CD4-positive, alpha-beta T cell treated with Interleukin-12 subunit alpha and Interleukin-12 subunit beta, for 1 hour (primary cell): ENCODE results near the gene RAB3IP.

ENCODE experiments used
- DNase-seq: peaks from one replicate; pipeline ENCODE4 v3.0.0-alpha.2; 2020

The RAB3IP gene

GRCh38 chr12:69738351-69739286 is at the start of gene RAB3IP:
TSS of gene RAB3IP (plus strand) at chr12:69738860. CDS start at chr12:69755409, 16,549 bp downstream.
- DNase-seq: peak; percentile 93

- DNase-seq: no peak
Measured at GRCh38 chr12:69689638-69690037, 49.0 kb upstream of the RAB3IP start.

- DNase-seq: no peak
Measured at GRCh38 chr12:69694123-69694522, 44.5 kb upstream of the RAB3IP start.

GRCh38 chr12:69698054-69698453 is 40.6 kb upstream of the RAB3IP start:
- no peak for DNase-seq

GRCh38 chr12:69698769-69699540 is 39.7 kb upstream of the RAB3IP start, which contains the start of gene BEST3:
TSS of gene BEST3 (minus strand) at chr12:69699303. CDS start at chr12:69697798, 1,505 bp downstream.
- DNase-seq: no peak

GRCh38 chr12:69701826-69702225 is 36.8 kb upstream of the RAB3IP start:
- DNase-seq: no peak

GRCh38 chr12:69703146-69703642 is 35.5 kb upstream of the RAB3IP start:
- DNase-seq: no peak

- no peak for DNase-seq
Measured at GRCh38 chr12:69704357-69704756, 34.3 kb upstream of the RAB3IP start.

GRCh38 chr12:69708649-69709048 is 30.0 kb upstream of the RAB3IP start:
- DNase-seq: no peak

- no peak for DNase-seq
Measured at GRCh38 chr12:69712826-69713225, 25.8 kb upstream of the RAB3IP start.

GRCh38 chr12:69714542-69714941 is 24.1 kb upstream of the RAB3IP start:
- no peak for DNase-seq

- no peak for DNase-seq
Measured at GRCh38 chr12:69719336-69720316, 19.0 kb upstream of the RAB3IP start.

GRCh38 chr12:69720750-69721149 is 17.9 kb upstream of the RAB3IP start:
- no peak for DNase-seq

GRCh38 chr12:69726922-69727321 is 11.7 kb upstream of the RAB3IP start:
- DNase-seq: no peak

GRCh38 chr12:69732088-69732487 is 6.6 kb upstream of the RAB3IP start:
- DNase-seq: no peak

- DNase-seq: no peak
Measured at GRCh38 chr12:69733638-69734037, 5.0 kb upstream of the RAB3IP start.

- peak; percentile 71 for DNase-seq
Measured at GRCh38 chr12:69739287-69740191, 879 bp downstream of the RAB3IP start.

- no peak for DNase-seq
Measured at GRCh38 chr12:69744109-69744508, 5.4 kb downstream of the RAB3IP start.

GRCh38 chr12:69751476-69751875 is 12.8 kb downstream of the RAB3IP start:
- DNase-seq: no peak

- no peak for DNase-seq
Measured at GRCh38 chr12:69755302-69755701, 16.6 kb downstream of the RAB3IP start.

GRCh38 chr12:69756088-69756755 is 17.6 kb downstream of the RAB3IP start:
- no peak for DNase-seq
